Measurements from ENCODE around the gene TRABD2B.

Gene TRABD2B

DNA sequence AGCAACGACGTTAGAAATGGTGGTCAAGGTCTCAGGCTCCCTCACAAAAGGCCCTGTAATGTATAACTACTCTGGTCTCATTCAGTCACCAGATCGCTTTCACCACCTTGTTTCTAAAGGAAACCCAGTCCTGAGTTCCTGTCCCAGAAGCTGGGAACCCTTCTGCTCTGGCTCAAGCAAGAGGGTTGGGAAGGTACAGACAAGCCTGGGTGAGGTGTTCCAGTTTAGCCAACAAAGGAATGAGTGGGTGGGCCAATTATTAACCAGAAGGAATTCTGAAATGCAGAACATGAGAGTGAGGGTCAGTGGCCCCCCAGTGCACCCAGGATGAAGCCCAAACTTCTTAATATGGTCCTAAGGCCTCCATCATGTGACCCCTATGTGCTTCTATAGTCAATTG lies 17.5 kb downstream of the TRABD2B start:
- Histone ChIP-seq H3K4me3 (no peak overlapping the region), H3K4me2 (no peak overlapping the region), H3K36me3 (no peaks in the 10 kb centered on the region), H3K27me3 (peaks cover 0 to 18% (median 13%) of the 10 kb centered on the region in 11 experiments; a peak in 15 of 22 replicates), H3K4me1 (peaks cover 0 to 15% (median 11%) of the 10 kb centered on the region in 10 experiments; a peak in 15 of 20 replicates), H3K27ac (no peak overlapping the region), H3K9me3 (replicated peaks in 1 of 11) (peaks cover 0 to 4% (median 0%) of the 10 kb centered on the region in 11 experiments; a peak in 1 of 22 replicates), H3K9ac (no peak overlapping the region), H4K20me1 (no peaks in the 10 kb centered on the region)
- TF ChIP-seq Cebpa-rat (IDR thresholded peaks at IDR 0.05) = no peak

DNA sequence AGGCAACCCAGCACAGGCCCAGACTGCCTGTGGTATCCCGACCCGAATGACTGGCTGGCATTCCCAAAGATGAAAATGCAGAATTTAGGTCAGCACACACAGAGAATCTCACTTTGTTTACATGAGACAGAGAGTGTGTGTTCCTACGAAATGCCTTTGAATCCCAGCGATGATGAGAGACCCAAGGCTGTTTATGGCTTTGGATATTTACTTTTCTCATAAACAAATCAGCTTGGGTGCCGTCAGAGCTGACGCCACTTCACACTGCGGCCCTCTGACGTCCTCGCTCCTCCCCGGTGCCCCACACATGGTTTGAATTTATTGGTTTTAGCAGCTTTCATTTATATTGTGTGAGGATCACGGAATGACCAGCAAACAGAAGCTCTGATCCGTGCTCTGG lies 18.7 kb downstream of the TRABD2B start:
- no peaks in the 10 kb centered on the region for H4K20me1 ChIP-seq
- H3K9ac ChIP-seq = no peak overlapping the region
- no peak overlapping the region for H3K4me2 ChIP-seq
- peaks cover 0 to 8% (median 2%) of the 10 kb centered on the region in 11 experiments; a peak in 4 of 22 replicates for H3K27me3 ChIP-seq
- no peak overlapping the region for H3K4me3 ChIP-seq
- H3K9me3 ChIP-seq (replicated peaks in 1 of 11) = peaks cover 0 to 4% (median 0%) of the 10 kb centered on the region in 11 experiments; a peak in 1 of 22 replicates
- no peaks in the 10 kb centered on the region for H3K36me3 ChIP-seq
- H3K4me1 ChIP-seq = peaks cover 0 to 2% (median 0%) of the 10 kb centered on the region in 10 experiments; a peak in 3 of 20 replicates
- no peak overlapping the region for H3K27ac ChIP-seq
- TF ChIP-seq Cebpa-rat (IDR thresholded peaks at IDR 0.05) = no peak

DNA sequence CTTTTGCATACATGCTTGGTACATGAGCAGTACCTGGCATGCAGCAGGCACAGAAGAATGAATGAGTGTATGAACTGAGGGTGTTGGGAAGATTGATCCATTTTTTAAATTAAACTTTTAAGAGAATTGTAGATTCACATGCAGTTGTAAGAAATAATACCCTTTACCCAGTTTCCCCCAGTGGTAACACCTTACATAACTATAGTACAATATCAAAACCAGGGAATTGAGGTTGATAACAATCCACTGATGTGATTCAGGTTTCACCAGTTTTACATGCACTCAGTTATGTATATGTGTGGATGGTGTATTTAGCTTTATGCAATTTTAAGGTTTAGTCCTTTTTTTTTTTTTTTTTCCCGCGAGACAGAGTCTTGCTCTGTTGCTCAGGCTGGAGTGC lies 20.5 kb downstream of the TRABD2B start:
- TF ChIP-seq Cebpa-rat (IDR thresholded peaks at IDR 0.05) = no peak
- no peak overlapping the region for H3K4me3 ChIP-seq
- H3K9ac ChIP-seq = no peak overlapping the region
- no peak overlapping the region for H3K27ac ChIP-seq
- H3K4me1 ChIP-seq = no peaks in the 10 kb centered on the region
- H3K27me3 ChIP-seq = no peaks in the 10 kb centered on the region
- no peak overlapping the region for H3K4me2 ChIP-seq
- H4K20me1 ChIP-seq = no peaks in the 10 kb centered on the region
- H3K9me3 ChIP-seq (replicated peaks in 1 of 11) = no peaks in the 10 kb centered on the region; a peak in 1 of 22 replicates
- H3K36me3 ChIP-seq = no peaks in the 10 kb centered on the region

DNA sequence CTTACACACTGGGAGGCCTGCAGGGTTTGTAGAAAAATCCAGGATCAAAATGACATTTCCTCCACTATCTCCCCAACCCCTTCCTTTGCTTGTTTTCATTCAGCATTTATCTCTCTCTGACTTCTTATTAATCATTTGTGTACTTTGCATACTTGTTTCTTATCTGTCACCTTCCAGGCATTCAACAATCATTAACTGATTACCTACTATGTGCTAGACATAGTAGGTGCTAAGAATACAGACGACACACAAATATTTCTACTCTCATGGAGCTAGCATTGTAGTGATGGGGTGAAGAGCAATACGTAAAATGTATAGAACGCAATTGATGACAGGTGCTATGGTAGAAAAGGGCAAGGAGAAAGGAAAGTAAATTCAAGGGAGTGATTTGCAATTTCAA lies 20.9 kb downstream of the TRABD2B start:
- no peak for TF ChIP-seq Cebpa-rat (IDR thresholded peaks at IDR 0.05)
- no peak overlapping the region for H3K9ac ChIP-seq
- H3K27ac ChIP-seq = no peak overlapping the region

DNA sequence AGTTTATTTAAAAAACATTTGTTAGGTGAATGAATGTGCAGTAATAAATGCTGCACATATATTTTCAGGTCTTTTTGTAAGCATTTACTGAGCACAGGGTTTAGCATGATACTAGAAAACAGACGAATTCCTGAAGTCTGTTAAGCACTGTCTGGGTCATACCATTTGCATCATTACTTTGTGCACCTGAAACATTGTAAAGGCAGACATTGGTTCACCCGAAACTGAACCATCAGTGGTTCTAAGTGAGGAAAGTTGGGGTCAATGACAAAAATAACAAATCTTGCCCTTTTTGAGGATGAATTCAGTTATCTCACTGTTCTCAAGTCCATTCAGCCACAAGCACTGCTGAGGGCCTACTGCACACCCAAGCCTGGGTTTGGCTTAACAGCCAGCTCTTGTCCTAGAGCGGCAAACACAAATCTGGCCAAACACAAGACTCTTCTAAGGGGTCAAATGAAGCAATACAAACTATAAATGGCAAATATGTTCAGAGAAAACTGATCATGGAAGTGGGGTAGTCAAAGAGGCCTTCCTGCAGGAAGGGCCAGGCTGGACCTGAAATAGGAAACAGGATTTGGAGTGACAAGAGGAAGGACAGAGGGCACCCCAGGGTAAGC lies 21.8 kb downstream of the TRABD2B start:
- Histone ChIP-seq H3K4me1 (no peaks in the 10 kb centered on the region), H3K27me3 (no peaks in the 10 kb centered on the region), H3K36me3 (no peaks in the 10 kb centered on the region), H3K4me2 (no peak overlapping the region), H4K20me1 (no peaks in the 10 kb centered on the region), H3K9ac (no peak overlapping the region), H3K9me3 (replicated peaks in 1 of 11) (no peaks in the 10 kb centered on the region; a peak in 1 of 22 replicates), H3K27ac (no peak overlapping the region), H3K4me3 (no peak overlapping the region)
- no peak for TF ChIP-seq Cebpa-rat (IDR thresholded peaks at IDR 0.05)

More for the DNA sequence above, 20.9 kb downstream of the TRABD2B start:
- no peaks in the 10 kb centered on the region for H3K4me1 ChIP-seq
- H3K27me3 ChIP-seq = no peaks in the 10 kb centered on the region
- H3K4me2 ChIP-seq = no peak overlapping the region
- H3K36me3 ChIP-seq = no peaks in the 10 kb centered on the region
- H3K4me3 ChIP-seq = no peak overlapping the region
- no peaks in the 10 kb centered on the region; a peak in 1 of 22 replicates for H3K9me3 ChIP-seq (replicated peaks in 1 of 11)
- H4K20me1 ChIP-seq = no peaks in the 10 kb centered on the region

DNA sequence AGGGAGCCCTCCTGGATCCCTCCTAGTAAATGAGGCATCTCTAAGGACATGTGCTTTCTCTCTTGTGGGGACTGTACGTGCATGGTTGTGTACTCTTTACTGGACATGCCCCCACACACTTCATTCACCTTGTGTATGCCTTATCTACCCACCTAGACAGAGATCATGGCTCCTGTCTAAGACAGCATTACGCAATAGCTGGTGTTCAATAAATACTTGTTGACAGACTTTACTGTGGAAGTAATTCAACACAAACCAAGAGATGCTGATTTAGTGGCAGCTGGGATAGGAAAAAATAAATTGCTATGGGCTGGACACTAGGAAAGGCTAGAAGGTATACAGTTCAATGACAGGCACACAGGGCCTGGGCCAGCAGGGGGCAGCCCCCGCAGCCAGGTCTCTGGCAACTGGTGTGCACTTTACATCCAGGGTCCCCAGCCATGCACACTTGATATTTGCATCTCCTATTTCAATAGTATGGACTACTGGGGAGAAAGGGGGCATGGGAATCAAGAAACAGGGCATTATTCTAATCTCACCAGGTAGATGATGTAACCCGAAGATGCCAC lies 24.2 kb downstream of the TRABD2B start:
- Histone ChIP-seq H3K9me3 (replicated peaks in 1 of 11) (no peaks in the 10 kb centered on the region), H3K4me2 (no peak overlapping the region), H3K4me1 (no peaks in the 10 kb centered on the region), H3K27ac (no peak overlapping the region), H3K27me3 (no peaks in the 10 kb centered on the region), H3K4me3 (no peak overlapping the region), H3K9ac (no peak overlapping the region), H4K20me1 (no peaks in the 10 kb centered on the region), H3K36me3 (no peaks in the 10 kb centered on the region)
- TF ChIP-seq Cebpa-rat (IDR thresholded peaks at IDR 0.05) = peak in 9 of 11 experiments; percentile 22 to 86 (median 57); a peak in 10 of 22 replicates

DNA sequence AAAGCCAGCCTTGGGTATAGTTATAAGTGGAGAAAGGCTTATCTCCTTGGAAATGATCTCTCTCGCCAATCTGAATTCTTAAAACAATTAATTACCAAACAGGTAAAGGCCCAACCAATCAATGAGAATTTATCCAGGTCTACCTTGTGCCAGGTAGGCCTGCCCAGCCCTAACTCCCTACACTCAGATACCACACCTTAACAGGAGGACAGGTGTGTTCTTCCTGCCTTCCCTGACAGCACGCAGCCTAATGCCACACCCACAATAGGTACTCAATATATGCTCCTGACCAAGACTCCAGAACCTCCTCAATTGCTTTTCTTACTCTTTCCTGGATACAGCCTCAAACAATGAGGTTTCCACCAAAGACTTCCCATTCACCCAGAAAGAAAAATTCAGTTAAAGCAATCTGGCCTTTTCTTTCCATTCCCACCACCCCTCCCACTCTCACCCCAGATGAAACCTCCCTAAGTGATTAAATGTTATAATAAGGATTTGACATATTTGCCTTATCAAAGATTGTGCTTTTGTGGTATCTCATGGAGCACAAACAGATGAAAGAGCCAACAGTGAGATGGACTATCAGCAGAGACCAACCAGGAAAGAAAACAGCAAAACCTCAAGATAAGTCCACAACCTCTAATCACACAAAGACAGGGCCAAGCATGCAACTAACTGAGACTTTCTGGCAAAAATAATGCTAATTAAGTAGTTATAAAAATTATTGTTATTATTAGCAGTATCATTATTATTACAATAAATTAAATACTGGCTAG lies 25.6 kb downstream of the TRABD2B start:
- TF ChIP-seq Cebpa-rat (IDR thresholded peaks at IDR 0.05) = no peak
- H3K4me1 ChIP-seq = no peaks in the 10 kb centered on the region
- H3K9ac ChIP-seq = no peak overlapping the region
- H3K27ac ChIP-seq = no peak overlapping the region
- no peaks in the 10 kb centered on the region for H3K27me3 ChIP-seq
- no peaks in the 10 kb centered on the region for H3K9me3 ChIP-seq (replicated peaks in 1 of 11)
- no peak overlapping the region for H3K4me2 ChIP-seq
- H3K4me3 ChIP-seq = no peak overlapping the region
- no peaks in the 10 kb centered on the region for H3K36me3 ChIP-seq
- no peaks in the 10 kb centered on the region for H4K20me1 ChIP-seq

DNA sequence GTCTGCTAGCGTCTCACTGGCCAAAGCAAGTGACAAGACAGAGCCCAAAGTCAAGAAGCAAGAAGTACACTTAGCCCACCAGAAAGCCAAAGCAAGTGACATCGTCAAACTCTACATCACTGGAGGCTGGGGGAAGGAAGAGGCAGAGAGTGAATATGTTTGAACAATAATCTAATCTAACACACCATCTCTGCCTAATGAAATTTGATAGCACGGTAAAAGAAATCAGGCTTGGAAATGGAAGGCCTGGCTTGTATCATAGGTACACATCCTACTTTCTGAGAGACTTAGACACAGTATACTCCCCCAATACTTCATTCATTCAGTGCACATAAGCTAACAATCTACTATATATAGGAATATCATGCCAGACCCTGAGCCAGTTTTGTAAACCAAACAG lies 26.3 kb downstream of the TRABD2B start:
- H3K9me3 ChIP-seq (replicated peaks in 1 of 11) = no peaks in the 10 kb centered on the region
- H3K27me3 ChIP-seq = peaks cover 0 to 4% (median 0%) of the 10 kb centered on the region in 11 experiments; a peak in 1 of 22 replicates
- H3K4me1 ChIP-seq = no peaks in the 10 kb centered on the region
- TF ChIP-seq Cebpa-rat (IDR thresholded peaks at IDR 0.05) = no peak
- no peak overlapping the region for H3K9ac ChIP-seq
- no peak overlapping the region for H3K27ac ChIP-seq
- H3K4me3 ChIP-seq = no peak overlapping the region
- no peaks in the 10 kb centered on the region for H3K36me3 ChIP-seq
- no peaks in the 10 kb centered on the region for H4K20me1 ChIP-seq
- H3K4me2 ChIP-seq = no peak overlapping the region

DNA sequence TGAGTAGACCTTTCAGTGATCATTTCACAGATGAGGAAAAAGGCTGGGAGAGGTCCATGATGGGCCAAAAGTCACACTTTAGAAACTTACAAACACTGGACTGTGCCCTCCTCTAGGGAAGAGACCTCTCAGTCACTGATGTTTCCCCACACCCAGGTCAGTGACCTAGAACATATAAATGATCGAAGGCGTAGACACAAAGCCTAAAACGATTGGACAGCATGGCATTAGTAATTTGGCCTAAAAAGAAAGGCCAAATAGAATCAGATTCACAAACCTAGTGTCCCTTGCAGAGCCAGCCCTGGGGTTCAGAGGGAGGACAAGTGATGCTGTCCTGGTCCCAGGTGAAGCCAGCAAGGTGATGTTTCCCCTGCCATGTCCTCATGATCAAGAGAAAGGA lies 27.7 kb downstream of the TRABD2B start:
- peaks cover 0 to 5% (median 4%) of the 10 kb centered on the region in 10 experiments; a peak in 12 of 20 replicates for H3K4me1 ChIP-seq
- no peak overlapping the region for H3K9ac ChIP-seq
- no peak for TF ChIP-seq Cebpa-rat (IDR thresholded peaks at IDR 0.05)
- no peak overlapping the region for H3K4me3 ChIP-seq
- no peaks in the 10 kb centered on the region for H3K36me3 ChIP-seq
- no peak overlapping the region for H3K27ac ChIP-seq
- no peaks in the 10 kb centered on the region for H3K9me3 ChIP-seq (replicated peaks in 1 of 11)
- no peaks in the 10 kb centered on the region for H4K20me1 ChIP-seq
- H3K4me2 ChIP-seq = no peak overlapping the region
- H3K27me3 ChIP-seq = peaks cover 0 to 9% (median 0%) of the 10 kb centered on the region in 11 experiments; a peak in 3 of 22 replicates
